ENCODE results near the gene VIPR2. TPM values are rescaled to one million over a fixed set of nuclear protein-coding genes. Genes with fewer than 3 reads are reported as not detected.

Gene VIPR2
- total RNA-seq, 1 donor from 2014 or later, result not detected

- H3K36me3 Mint-ChIP-seq (ENCODE audit: unreplicated experiment), result peaks cover under 1% of the 10 kb centered on the region
- H3K9me3 Mint-ChIP-seq (ENCODE audit: unreplicated experiment), result no peaks in the 10 kb centered on the region
- TF ChIP-seq CTCF (IDR thresholded peaks at IDR 0.05; ENCODE audit: partially characterized antibody, unreplicated experiment), result no peak
- H3K4me1 Mint-ChIP-seq (ENCODE audit: low read depth, unreplicated experiment), result peaks cover 11% of the 10 kb centered on the region
- no peaks in the 10 kb centered on the region for H3K27me3 Mint-ChIP-seq (ENCODE audit: unreplicated experiment)
- H3K27ac Mint-ChIP-seq (ENCODE audit: unreplicated experiment), result no peak overlapping the region
- DNase-seq, result no peak
- no peak overlapping the region for H3K4me3 Mint-ChIP-seq (ENCODE audit: unreplicated experiment)
These were observed 74.1 kb downstream of the VIPR2 start for GRCh38 chr7:159070431-159071148.

- H3K9me3 Mint-ChIP-seq (ENCODE audit: unreplicated experiment), result peaks cover 2% of the 10 kb centered on the region
- H3K27me3 Mint-ChIP-seq (ENCODE audit: unreplicated experiment), result peaks cover 2% of the 10 kb centered on the region
- no peak for TF ChIP-seq CTCF (IDR thresholded peaks at IDR 0.05; ENCODE audit: partially characterized antibody, unreplicated experiment)
- no peak overlapping the region for H3K4me3 Mint-ChIP-seq (ENCODE audit: unreplicated experiment)
- H3K27ac Mint-ChIP-seq (ENCODE audit: unreplicated experiment), result no peak overlapping the region
- DNase-seq, result no peak
- H3K4me1 Mint-ChIP-seq (ENCODE audit: low read depth, unreplicated experiment), result peaks cover 11% of the 10 kb centered on the region
- H3K36me3 Mint-ChIP-seq (ENCODE audit: unreplicated experiment), result peaks cover 4% of the 10 kb centered on the region
These were observed 75.7 kb downstream of the VIPR2 start for GRCh38 chr7:159068893-159069448.

DNA sequence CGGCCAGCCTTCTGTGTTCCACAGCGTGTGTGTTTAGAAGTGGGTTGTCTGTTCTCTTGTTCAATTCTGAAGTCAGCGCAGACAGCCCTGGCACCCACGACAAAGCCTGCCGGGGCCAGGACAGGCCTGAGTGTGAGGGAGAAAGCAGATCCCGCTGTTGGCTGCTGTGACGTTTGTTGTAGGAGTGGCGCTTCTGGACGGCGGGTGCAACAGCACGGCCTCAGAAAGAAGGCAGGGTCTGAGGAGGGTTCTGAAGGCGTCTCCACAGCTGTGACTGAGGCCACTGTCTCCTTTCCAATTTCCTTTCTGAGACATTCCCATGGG is 76.2 kb downstream of the VIPR2 start:
- DNase-seq, result no peak
- H3K36me3 Mint-ChIP-seq (ENCODE audit: unreplicated experiment), result peaks cover 4% of the 10 kb centered on the region
- no peak for TF ChIP-seq CTCF (IDR thresholded peaks at IDR 0.05; ENCODE audit: partially characterized antibody, unreplicated experiment)
- peaks cover 11% of the 10 kb centered on the region for H3K4me1 Mint-ChIP-seq (ENCODE audit: low read depth, unreplicated experiment)
- no peak overlapping the region for H3K27ac Mint-ChIP-seq (ENCODE audit: unreplicated experiment)
- no peak overlapping the region for H3K4me3 Mint-ChIP-seq (ENCODE audit: unreplicated experiment)
- peaks cover 2% of the 10 kb centered on the region for H3K9me3 Mint-ChIP-seq (ENCODE audit: unreplicated experiment)
- peaks cover 2% of the 10 kb centered on the region for H3K27me3 Mint-ChIP-seq (ENCODE audit: unreplicated experiment)

- Mint-ChIP-seq H3K4me3 (ENCODE audit: unreplicated experiment) (no peak overlapping the region), H3K9me3 (ENCODE audit: unreplicated experiment) (peaks cover 3% of the 10 kb centered on the region), H3K27ac (ENCODE audit: unreplicated experiment) (no peak overlapping the region)
These were observed 76.8 kb downstream of the VIPR2 start for GRCh38 chr7:159067576-159068487.

More at GRCh38 chr7:159067576-159068487, 76.8 kb downstream of the VIPR2 start:
- Mint-ChIP-seq H3K36me3 (ENCODE audit: unreplicated experiment) (peaks cover 4% of the 10 kb centered on the region), H3K27me3 (ENCODE audit: unreplicated experiment) (peaks cover 2% of the 10 kb centered on the region), H3K4me1 (ENCODE audit: low read depth, unreplicated experiment) (peaks cover 11% of the 10 kb centered on the region)
- DNase-seq, result no peak
- no peak for TF ChIP-seq CTCF (IDR thresholded peaks at IDR 0.05; ENCODE audit: partially characterized antibody, unreplicated experiment)
